Measurements from ENCODE around the gene PDZD11. TPM values are rescaled to one million over a fixed set of nuclear protein-coding genes. Genes with fewer than 3 reads are reported as not detected.
"Not testable (repeated sequence)": the region's sequence is repeated elsewhere in the genome, so short reads cannot be mapped to it uniquely, and the experiment has no call there.

PDZD11 gene
- total and polyA plus RNA-seq, 2 donors, result 27.1 to 41.8 TPM

GRCh38 chrX:70280573-70280972 is 9.2 kb downstream of the PDZD11 start:
- Histone ChIP-seq H3K27ac (ENCODE audit: low read depth) (no peak overlapping the region), H3K4me1 (ENCODE audit: insufficient read depth) (no peaks in the 10 kb centered on the region), H3K4me3 (ENCODE audit: low read depth, low read length) (no peak overlapping the region), H3K36me3 (ENCODE audit: insufficient read depth) (peaks cover 2% of the 10 kb centered on the region)
- WGBS, result 88% methylated on average over 3 of the region's 3 CpGs
- DNase-seq (ENCODE audit: extremely low spot score), result no peak

- no peak overlapping the region for H3K4me3 ChIP-seq (ENCODE audit: low read depth, low read length)
- WGBS, result 89% methylated on average over 3 of the region's 3 CpGs
- H3K4me1 ChIP-seq (ENCODE audit: insufficient read depth), result no peaks in the 10 kb centered on the region
- no peak for DNase-seq (ENCODE audit: extremely low spot score)
- H3K27ac ChIP-seq (ENCODE audit: low read depth), result no peak overlapping the region
- H3K36me3 ChIP-seq (ENCODE audit: insufficient read depth), result no peaks in the 10 kb centered on the region
Observed at GRCh38 chrX:70279081-70279480, 10.6 kb downstream of the PDZD11 start.

GRCh38 chrX:70274029-70274428 is 15.7 kb downstream of the PDZD11 start:
- H3K4me1 ChIP-seq (ENCODE audit: insufficient read depth); H3K4me3 ChIP-seq (ENCODE audit: low read depth, low read length); H3K27ac ChIP-seq (ENCODE audit: low read depth); H3K36me3 ChIP-seq (ENCODE audit: insufficient read depth); DNase-seq (ENCODE audit: extremely low spot score): not testable (repeated sequence)
- 82% methylated on average over 7 of the region's 7 CpGs for WGBS

- no peak for DNase-seq (ENCODE audit: extremely low spot score)
- Histone ChIP-seq H3K4me1 (ENCODE audit: insufficient read depth) (no peaks in the 10 kb centered on the region), H3K36me3 (ENCODE audit: insufficient read depth) (no peaks in the 10 kb centered on the region), H3K4me3 (ENCODE audit: low read depth, low read length) (no peak within 1 kb of the TSS), H3K27ac (ENCODE audit: low read depth) (no peak within 1 kb of the TSS)
Observed at GRCh38 chrX:70268034-70268433, 21.7 kb downstream of the PDZD11 start, which contains the start of gene ARR3. Gene ARR3, plus strand, starts transcription at chrX:70268334. Its CDS starts 1,052 bp downstream, at chrX:70269386.

- 25% methylated on average over 3 of the region's 3 CpGs for WGBS
- no peak overlapping the region for H3K27ac ChIP-seq (ENCODE audit: low read depth)
- DNase-seq (ENCODE audit: extremely low spot score), result no peak
- no peaks in the 10 kb centered on the region for H3K36me3 ChIP-seq (ENCODE audit: insufficient read depth)
- no peaks in the 10 kb centered on the region for H3K4me1 ChIP-seq (ENCODE audit: insufficient read depth)
- no peak overlapping the region for H3K4me3 ChIP-seq (ENCODE audit: low read depth, low read length)
Observed at GRCh38 chrX:70264784-70265183, 24.9 kb downstream of the PDZD11 start.

GRCh38 chrX:70262952-70263567 is 26.7 kb downstream of the PDZD11 start:
- H3K4me3 ChIP-seq (ENCODE audit: low read depth, low read length), result no peak overlapping the region
- WGBS, result 19% methylated on average over 7 of the region's 7 CpGs
- H3K27ac ChIP-seq (ENCODE audit: low read depth), result no peak overlapping the region
- no peaks in the 10 kb centered on the region for H3K4me1 ChIP-seq (ENCODE audit: insufficient read depth)
- peaks cover 2% of the 10 kb centered on the region for H3K36me3 ChIP-seq (ENCODE audit: insufficient read depth)
- DNase-seq (ENCODE audit: extremely low spot score), result no peak

- 68% methylated on average over 4 of the region's 4 CpGs for WGBS
- no peaks in the 10 kb centered on the region for H3K4me1 ChIP-seq (ENCODE audit: insufficient read depth)
- peaks cover 2% of the 10 kb centered on the region for H3K36me3 ChIP-seq (ENCODE audit: insufficient read depth)
- DNase-seq (ENCODE audit: extremely low spot score), result no peak
- no peak within 1 kb of the TSS for H3K4me3 ChIP-seq (ENCODE audit: low read depth, low read length)
- no peak within 1 kb of the TSS for H3K27ac ChIP-seq (ENCODE audit: low read depth)
Observed at GRCh38 chrX:70260104-70260503, 29.6 kb downstream of the PDZD11 start, which contains the start of gene P2RY4. Gene P2RY4, minus strand, starts transcription at chrX:70260204. Its CDS starts 580 bp downstream, at chrX:70259624.

- Histone ChIP-seq H3K36me3 (ENCODE audit: insufficient read depth) (peaks cover 2% of the 10 kb centered on the region), H3K4me1 (ENCODE audit: insufficient read depth) (no peaks in the 10 kb centered on the region), H3K4me3 (ENCODE audit: low read depth, low read length) (no peak overlapping the region), H3K27ac (ENCODE audit: low read depth) (no peak overlapping the region)
- WGBS, result 83% methylated on average over 5 of the region's 5 CpGs
- DNase-seq (ENCODE audit: extremely low spot score), result no peak
Observed at GRCh38 chrX:70257423-70258288, 32.1 kb downstream of the PDZD11 start.

- 34% methylated on average over 2 of the region's 2 CpGs for WGBS
- Histone ChIP-seq H3K4me1 (ENCODE audit: insufficient read depth) (no peaks in the 10 kb centered on the region), H3K4me3 (ENCODE audit: low read depth, low read length) (no peak overlapping the region), H3K27ac (ENCODE audit: low read depth) (no peak overlapping the region), H3K36me3 (ENCODE audit: insufficient read depth) (peaks cover 2% of the 10 kb centered on the region)
- no peak for DNase-seq (ENCODE audit: extremely low spot score)
Observed at GRCh38 chrX:70255452-70255851, 34.3 kb downstream of the PDZD11 start.

- 80% methylated on average over 3 of the region's 3 CpGs for WGBS
- H3K27ac ChIP-seq (ENCODE audit: low read depth), result no peak overlapping the region
- DNase-seq (ENCODE audit: extremely low spot score), result no peak
- peaks cover 2% of the 10 kb centered on the region for H3K36me3 ChIP-seq (ENCODE audit: insufficient read depth)
- H3K4me3 ChIP-seq (ENCODE audit: low read depth, low read length), result no peak overlapping the region
- no peaks in the 10 kb centered on the region for H3K4me1 ChIP-seq (ENCODE audit: insufficient read depth)
Observed at GRCh38 chrX:70254909-70255308, 34.8 kb downstream of the PDZD11 start.

- H3K4me3 ChIP-seq (ENCODE audit: low read depth, low read length), result no peak overlapping the region
- H3K36me3 ChIP-seq (ENCODE audit: insufficient read depth), result no peaks in the 10 kb centered on the region
- H3K27ac ChIP-seq (ENCODE audit: low read depth), result no peak overlapping the region
- no peak for DNase-seq (ENCODE audit: extremely low spot score)
- WGBS, result 84% methylated on average over 1 of the region's 1 CpG
- H3K4me1 ChIP-seq (ENCODE audit: insufficient read depth), result no peaks in the 10 kb centered on the region
Observed at GRCh38 chrX:70254063-70254400, 35.7 kb downstream of the PDZD11 start.

- no peak for DNase-seq (ENCODE audit: extremely low spot score)
- H3K27ac ChIP-seq (ENCODE audit: low read depth), result no peak overlapping the region
- H3K36me3 ChIP-seq (ENCODE audit: insufficient read depth), result no peaks in the 10 kb centered on the region
- H3K4me3 ChIP-seq (ENCODE audit: low read depth, low read length), result no peak overlapping the region
- no peaks in the 10 kb centered on the region for H3K4me1 ChIP-seq (ENCODE audit: insufficient read depth)
- whole genome bisulfite sequencing, result 91% methylated on average over 3 of the region's 3 CpGs
Observed at GRCh38 chrX:70253377-70254062, 36.2 kb downstream of the PDZD11 start.

- Histone ChIP-seq H3K4me1 (ENCODE audit: insufficient read depth) (no peaks in the 10 kb centered on the region), H3K36me3 (ENCODE audit: insufficient read depth) (no peaks in the 10 kb centered on the region), H3K4me3 (ENCODE audit: low read depth, low read length) (no peak overlapping the region), H3K27ac (ENCODE audit: low read depth) (no peak overlapping the region)
- WGBS, result 41% methylated on average over 2 of the region's 2 CpGs
- no peak for DNase-seq (ENCODE audit: extremely low spot score)
Observed at GRCh38 chrX:70252491-70252890, 37.2 kb downstream of the PDZD11 start.

GRCh38 chrX:70247252-70247651 is 42.5 kb downstream of the PDZD11 start:
- DNase-seq (ENCODE audit: extremely low spot score), result no peak
- Histone ChIP-seq H3K27ac (ENCODE audit: low read depth) (no peak overlapping the region), H3K4me1 (ENCODE audit: insufficient read depth) (no peaks in the 10 kb centered on the region), H3K4me3 (ENCODE audit: low read depth, low read length) (no peak overlapping the region), H3K36me3 (ENCODE audit: insufficient read depth) (no peaks in the 10 kb centered on the region)
- 89% methylated on average over 2 of the region's 2 CpGs for WGBS
